ENCODE measurements around the gene NGB. TPM values are rescaled to one million over a fixed set of nuclear protein-coding genes. Genes with fewer than 3 reads are reported as not detected.

Gene NGB
- total and polyA plus RNA-seq, 7 experiments from 2014 or later, result not detected

- no peak overlapping the region for H3K4me3 Mint-ChIP-seq
- H3K27ac ChIP-seq (ENCODE audit: low read depth, low read length), result no peak overlapping the region
Measured at GRCh38 chr14:77242752-77243151, 28.3 kb downstream of the NGB start.

DNA sequence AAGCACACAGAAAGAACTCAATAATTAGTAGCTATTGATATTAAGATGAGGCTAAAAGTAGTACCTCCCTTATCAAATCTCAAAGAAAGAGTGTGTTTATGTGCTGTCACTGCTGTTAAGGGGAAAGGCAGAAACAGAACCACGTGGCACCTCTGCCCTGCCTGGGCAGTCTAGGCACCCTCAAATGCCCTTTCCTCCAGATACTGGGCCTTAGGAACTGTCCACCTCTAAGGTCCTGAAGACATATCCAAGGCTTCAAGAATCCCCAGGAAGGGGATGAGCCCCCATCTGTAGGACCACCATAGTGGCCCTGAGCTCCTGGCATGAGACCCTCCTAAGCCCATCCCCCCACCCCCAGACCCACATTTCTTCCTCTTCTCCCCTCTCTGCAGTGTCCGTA is 29.1 kb downstream of the NGB start:
- no peaks in the 10 kb centered on the region for H3K4me1 ChIP-seq (ENCODE audit: control insufficient read depth in 2 of 2, insufficient read depth in 2 of 2, low read length in 2 of 2)
- CTCF ChIA-PET, result no interaction called here
- H3K36me3 Mint-ChIP-seq, result no peaks in the 10 kb centered on the region
- DNase-seq (no peak), ATAC-seq (no peak)
- no peak overlapping the region for H3K27ac Mint-ChIP-seq
- intact Hi-C loops (cut with micrococcal nuclease), result no loop called here
- H3K4me3 ChIP-seq (ENCODE audit: low read length), result no peak overlapping the region
- no peaks in the 10 kb centered on the region for H3K9me3 Mint-ChIP-seq
- peaks cover 0 to 4% (median 0%) of the 10 kb centered on the region in 5 donors for H3K27me3 Mint-ChIP-seq
- H3K4me3 Mint-ChIP-seq, result no peak overlapping the region
- no peaks in the 10 kb centered on the region for H3K9me3 ChIP-seq (ENCODE audit: control insufficient read depth in 2 of 3, low read length in 3 of 3)
- H3K36me3 ChIP-seq (ENCODE audit: control insufficient read depth in 2 of 3, insufficient read depth in 3 of 3, low read length in 3 of 3), result no peaks in the 10 kb centered on the region
- H3K27ac ChIP-seq (ENCODE audit: low read depth, low read length), result no peak overlapping the region
- H3K27me3 ChIP-seq (ENCODE audit: control insufficient read depth in 2 of 2, insufficient read depth in 2 of 2, low read length in 2 of 2), result no peaks in the 10 kb centered on the region
- POLR2A ChIA-PET, result no interaction called here
- peaks cover 0 to 1% (median 0%) of the 10 kb centered on the region in 7 donors for H3K4me1 Mint-ChIP-seq

More at GRCh38 chr14:77242752-77243151, 28.3 kb downstream of the NGB start:
- Mint-ChIP-seq H3K9me3 (no peaks in the 10 kb centered on the region), H3K4me1 (no peaks in the 10 kb centered on the region), H3K27ac (no peak overlapping the region), H3K27me3 (peaks cover 0 to 4% (median 0%) of the 10 kb centered on the region in 5 donors), H3K36me3 (no peaks in the 10 kb centered on the region)
- CTCF ChIA-PET, result no interaction called here
- DNase-seq, result no peak
- intact Hi-C loops (cut with micrococcal nuclease), result no loop called here
- H3K4me3 ChIP-seq (ENCODE audit: low read length), result no peak overlapping the region
- H3K27me3 ChIP-seq (ENCODE audit: control insufficient read depth in 2 of 2, insufficient read depth in 2 of 2, low read length in 2 of 2), result no peaks in the 10 kb centered on the region
- no peak for ATAC-seq
- H3K9me3 ChIP-seq (ENCODE audit: control insufficient read depth in 2 of 3, low read length in 3 of 3), result no peaks in the 10 kb centered on the region
- POLR2A ChIA-PET, result no interaction called here
- no peaks in the 10 kb centered on the region for H3K4me1 ChIP-seq (ENCODE audit: control insufficient read depth in 2 of 2, insufficient read depth in 2 of 2, low read length in 2 of 2)
- no peaks in the 10 kb centered on the region for H3K36me3 ChIP-seq (ENCODE audit: control insufficient read depth in 2 of 3, insufficient read depth in 3 of 3, low read length in 3 of 3)

DNA sequence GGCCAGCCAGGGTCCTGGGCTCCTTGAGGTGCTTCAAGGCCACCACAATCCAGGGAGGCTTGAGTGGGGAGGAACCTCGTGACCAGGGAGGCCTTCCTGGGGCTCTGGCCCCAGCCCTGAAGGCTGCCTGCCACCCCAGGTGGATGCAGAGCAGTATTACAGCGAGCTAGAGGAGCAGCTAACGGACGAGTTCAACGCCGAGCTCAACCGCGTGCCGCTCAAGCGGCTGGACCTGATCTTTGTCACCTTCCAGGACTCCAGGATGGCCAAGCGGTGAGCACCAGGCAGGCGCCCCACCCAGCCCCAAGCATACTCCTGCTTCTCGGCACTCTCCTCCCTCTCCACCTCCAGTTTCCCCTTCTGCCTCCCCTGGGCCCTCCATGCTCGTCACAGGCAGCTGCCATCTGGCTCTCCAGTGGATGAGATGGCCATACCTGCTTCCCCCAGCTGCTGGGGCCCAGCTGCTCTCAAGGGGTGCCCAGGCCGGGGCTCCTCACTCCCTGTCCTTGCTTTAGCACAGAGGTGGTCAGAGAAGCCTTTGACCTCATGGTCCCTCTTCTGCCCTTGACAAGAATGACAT is 30.6 kb downstream of the NGB start:
- ChIA-PET POLR2A (no interaction called here), CTCF (interaction anchor here (0.7 kb wide), 1 partner anchor 13 kb away, joined by 3 read pairs; no protein-coding TSS in a partner anchor)
- no peaks in the 10 kb centered on the region for H3K36me3 Mint-ChIP-seq
- H3K27me3 Mint-ChIP-seq, result no peaks in the 10 kb centered on the region
- H3K27ac Mint-ChIP-seq, result no peak overlapping the region
- Histone ChIP-seq H3K4me1 (ENCODE audit: control insufficient read depth in 2 of 2, insufficient read depth in 2 of 2, low read length in 2 of 2) (no peaks in the 10 kb centered on the region), H3K27ac (ENCODE audit: low read depth, low read length) (no peak overlapping the region), H3K4me3 (ENCODE audit: low read length) (no peak overlapping the region), H3K36me3 (ENCODE audit: control insufficient read depth in 2 of 3, insufficient read depth in 3 of 3, low read length in 3 of 3) (no peaks in the 10 kb centered on the region), H3K27me3 (ENCODE audit: control insufficient read depth in 2 of 2, insufficient read depth in 2 of 2, low read length in 2 of 2) (no peaks in the 10 kb centered on the region), H3K9me3 (ENCODE audit: control insufficient read depth in 2 of 3, low read length in 3 of 3) (no peaks in the 10 kb centered on the region)
- H3K9me3 Mint-ChIP-seq, result no peaks in the 10 kb centered on the region
- intact Hi-C loops (cut with micrococcal nuclease), result no loop called here
- no peak overlapping the region for H3K4me3 Mint-ChIP-seq
- ATAC-seq, result no peak
- DNase-seq, result no peak
- H3K4me1 Mint-ChIP-seq, result peaks cover 0 to 1% (median 0%) of the 10 kb centered on the region in 7 donors

DNA sequence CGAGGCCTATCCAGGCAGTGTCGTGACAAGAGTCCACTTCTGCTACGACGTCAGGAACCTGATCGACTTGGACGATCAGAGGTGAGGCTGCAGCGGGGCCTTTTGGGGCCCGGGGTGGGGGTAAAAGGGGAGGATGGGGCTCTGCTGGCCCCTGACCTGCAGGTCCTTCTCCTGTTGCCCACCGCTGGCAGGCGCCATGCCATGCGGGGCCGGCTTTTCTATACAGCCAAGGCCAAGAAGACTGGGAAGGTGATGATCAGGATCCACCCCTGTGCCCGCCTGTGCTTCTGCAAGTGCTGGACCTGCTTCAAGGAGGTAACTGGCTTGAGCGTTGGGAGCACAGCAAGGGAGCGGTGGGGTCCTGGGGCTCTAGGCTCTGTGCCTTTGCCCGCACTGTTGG is 31.6 kb downstream of the NGB start:
- Mint-ChIP-seq H3K27ac (no peak overlapping the region), H3K9me3 (no peaks in the 10 kb centered on the region), H3K27me3 (no peaks in the 10 kb centered on the region), H3K36me3 (no peaks in the 10 kb centered on the region), H3K4me1 (peaks cover 0 to 1% (median 0%) of the 10 kb centered on the region in 7 donors), H3K4me3 (no peak overlapping the region)
- Histone ChIP-seq H3K4me1 (ENCODE audit: control insufficient read depth in 2 of 2, insufficient read depth in 2 of 2, low read length in 2 of 2) (no peaks in the 10 kb centered on the region), H3K27ac (ENCODE audit: low read depth, low read length) (no peak overlapping the region), H3K9me3 (ENCODE audit: control insufficient read depth in 2 of 3, low read length in 3 of 3) (no peaks in the 10 kb centered on the region), H3K27me3 (ENCODE audit: control insufficient read depth in 2 of 2, insufficient read depth in 2 of 2, low read length in 2 of 2) (no peaks in the 10 kb centered on the region), H3K4me3 (ENCODE audit: low read length) (no peak overlapping the region), H3K36me3 (ENCODE audit: control insufficient read depth in 2 of 3, insufficient read depth in 3 of 3, low read length in 3 of 3) (no peaks in the 10 kb centered on the region)
- ChIA-PET CTCF (no interaction called here), POLR2A (no interaction called here)
- no peak for ATAC-seq
- intact Hi-C loops (cut with micrococcal nuclease), result no loop called here
- no peak for DNase-seq

GRCh38 chr14:77238996-77239395 is 32.0 kb downstream of the NGB start:
- Histone ChIP-seq H3K4me3 (ENCODE audit: low read length) (no peak overlapping the region), H3K4me1 (ENCODE audit: control insufficient read depth in 2 of 2, insufficient read depth in 2 of 2, low read length in 2 of 2) (no peaks in the 10 kb centered on the region), H3K27ac (ENCODE audit: low read depth, low read length) (no peak overlapping the region), H3K36me3 (ENCODE audit: control insufficient read depth in 2 of 3, insufficient read depth in 3 of 3, low read length in 3 of 3) (no peaks in the 10 kb centered on the region), H3K27me3 (ENCODE audit: control insufficient read depth in 2 of 2, insufficient read depth in 2 of 2, low read length in 2 of 2) (no peaks in the 10 kb centered on the region), H3K9me3 (ENCODE audit: control insufficient read depth in 2 of 3, low read length in 3 of 3) (no peaks in the 10 kb centered on the region)
- Mint-ChIP-seq H3K4me1 (peaks cover 0 to 1% (median 0%) of the 10 kb centered on the region in 7 donors), H3K36me3 (no peaks in the 10 kb centered on the region), H3K9me3 (no peaks in the 10 kb centered on the region), H3K27ac (no peak overlapping the region), H3K27me3 (no peaks in the 10 kb centered on the region), H3K4me3 (no peak overlapping the region)
- DNase-seq (no peak), ATAC-seq (no peak)
- ChIA-PET POLR2A (no interaction called here), CTCF (no interaction called here)
- intact Hi-C loops (cut with micrococcal nuclease), result no loop called here

GRCh38 chr14:77238356-77238755 is 32.6 kb downstream of the NGB start:
- Mint-ChIP-seq H3K4me3 (no peak overlapping the region), H3K36me3 (no peaks in the 10 kb centered on the region), H3K27ac (no peak overlapping the region), H3K9me3 (no peaks in the 10 kb centered on the region), H3K4me1 (peaks cover 0 to 1% (median 0%) of the 10 kb centered on the region in 7 donors), H3K27me3 (no peaks in the 10 kb centered on the region)
- Histone ChIP-seq H3K4me3 (ENCODE audit: low read length) (no peak overlapping the region), H3K9me3 (ENCODE audit: control insufficient read depth in 2 of 3, low read length in 3 of 3) (no peaks in the 10 kb centered on the region), H3K27me3 (ENCODE audit: control insufficient read depth in 2 of 2, insufficient read depth in 2 of 2, low read length in 2 of 2) (no peaks in the 10 kb centered on the region), H3K4me1 (ENCODE audit: control insufficient read depth in 2 of 2, insufficient read depth in 2 of 2, low read length in 2 of 2) (no peaks in the 10 kb centered on the region), H3K36me3 (ENCODE audit: control insufficient read depth in 2 of 3, insufficient read depth in 3 of 3, low read length in 3 of 3) (no peaks in the 10 kb centered on the region), H3K27ac (ENCODE audit: low read depth, low read length) (no peak overlapping the region)
- intact Hi-C loops (cut with micrococcal nuclease), result no loop called here
- no peak for ATAC-seq
- no peak for DNase-seq
- POLR2A ChIA-PET, result no interaction called here
- CTCF ChIA-PET, result no interaction called here

DNA sequence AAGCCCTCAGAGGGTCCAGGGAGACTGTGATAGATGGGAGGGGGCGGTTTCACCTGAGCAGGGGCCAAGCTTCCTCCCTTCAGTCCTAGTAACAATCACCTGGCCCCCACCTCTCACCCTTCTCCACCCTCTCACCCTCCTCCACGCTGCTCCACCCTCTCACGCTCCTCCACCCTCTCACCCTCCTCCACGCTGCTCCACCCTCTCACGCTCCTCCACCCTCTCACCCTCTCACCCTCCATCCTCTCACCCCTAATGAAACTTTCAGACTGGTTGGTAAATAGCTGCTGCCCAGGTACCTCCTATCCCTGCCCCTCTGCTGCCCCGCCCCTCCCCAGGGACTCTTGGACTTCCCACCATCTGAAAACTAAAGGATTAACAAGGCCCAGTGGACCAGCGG is 34.2 kb downstream of the NGB start:
- no peaks in the 10 kb centered on the region for H3K36me3 Mint-ChIP-seq
- H3K9me3 Mint-ChIP-seq, result peaks cover 0 to under 1% (median 0%) of the 10 kb centered on the region in 11 donors
- ATAC-seq (no peak), DNase-seq (no peak)
- Histone ChIP-seq H3K36me3 (ENCODE audit: control insufficient read depth in 2 of 3, insufficient read depth in 3 of 3, low read length in 3 of 3) (no peaks in the 10 kb centered on the region), H3K9me3 (ENCODE audit: control insufficient read depth in 2 of 3, low read length in 3 of 3) (no peaks in the 10 kb centered on the region), H3K27me3 (ENCODE audit: control insufficient read depth in 2 of 2, insufficient read depth in 2 of 2, low read length in 2 of 2) (no peaks in the 10 kb centered on the region), H3K4me1 (ENCODE audit: control insufficient read depth in 2 of 2, insufficient read depth in 2 of 2, low read length in 2 of 2) (no peaks in the 10 kb centered on the region), H3K4me3 (ENCODE audit: low read length) (no peak overlapping the region), H3K27ac (ENCODE audit: low read depth, low read length) (no peak overlapping the region)
- intact Hi-C loops (cut with micrococcal nuclease), result no loop called here
- POLR2A ChIA-PET, result no interaction called here
- no peak overlapping the region for H3K27ac Mint-ChIP-seq
- no peaks in the 10 kb centered on the region for H3K27me3 Mint-ChIP-seq
- H3K4me3 Mint-ChIP-seq, result no peak overlapping the region
- CTCF ChIA-PET, result no interaction called here
- H3K4me1 Mint-ChIP-seq, result peaks cover 0 to 1% (median 0%) of the 10 kb centered on the region in 7 donors

All from naive thymus-derived CD4-positive, alpha-beta T cell (primary cell).